ENCODE results near the gene SCGB1C1.

SCGB1C1 gene

DNA sequence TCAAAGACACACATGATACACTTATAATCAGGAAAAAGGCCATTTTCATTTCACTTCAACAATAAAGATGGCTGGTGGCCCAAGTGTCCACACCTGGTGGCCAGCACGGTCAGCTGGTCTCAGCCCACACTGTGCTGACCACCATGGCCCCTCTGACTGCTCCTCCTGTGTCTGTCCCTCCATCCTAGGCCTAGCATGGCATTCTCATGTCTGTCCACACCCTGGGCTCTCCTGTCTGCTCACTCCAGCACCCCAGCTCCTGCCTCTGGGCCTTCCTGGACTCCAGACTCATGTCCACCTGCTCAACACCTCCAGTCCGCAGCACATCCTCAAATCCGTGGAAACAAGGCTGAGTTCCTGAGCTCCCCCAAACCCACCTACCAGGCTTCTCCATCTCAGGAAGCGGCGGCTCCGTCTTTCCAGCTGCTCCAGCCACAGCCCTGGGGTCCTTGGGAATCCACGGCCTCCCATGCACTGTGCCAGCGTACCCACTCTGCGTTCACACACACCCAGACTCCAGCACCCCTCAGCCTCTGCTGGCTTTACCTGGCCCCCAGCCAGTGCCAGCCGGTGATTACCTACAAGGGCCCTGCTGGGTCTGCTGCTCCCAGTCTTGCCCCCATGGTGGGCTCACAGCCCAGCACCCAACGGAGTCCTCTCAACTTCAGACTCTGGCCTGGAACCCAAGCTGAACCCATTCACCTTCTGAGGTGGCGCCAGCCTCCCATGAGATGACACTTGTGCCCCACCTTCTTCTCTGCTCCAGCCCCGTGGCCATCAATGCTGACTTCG lies 29.3 kb downstream of the SCGB1C1 start:
- Histone ChIP-seq H3K79me2 (ENCODE audit: insufficient read depth, low read length) (no peaks in the 10 kb centered on the region), H3K27ac (ENCODE audit: low read depth, low read length) (no peak overlapping the region), H3K4me2 (ENCODE audit: low read depth, low read length, poor library complexity, severe bottlenecking) (no peak overlapping the region), H2AFZ (ENCODE audit: low read depth, low read length, severe bottlenecking) (no peak overlapping the region), H3K9me2 (replicated peaks; ENCODE audit: insufficient read depth, low read length) (no peaks in the 10 kb centered on the region), H3F3A (ENCODE audit: insufficient read depth) (no peaks in the 10 kb centered on the region), H3K9me3 (ENCODE audit: insufficient read depth, low read length) (no peaks in the 10 kb centered on the region), H3K4me3 (ENCODE audit: insufficient read depth, low read length, poor library complexity, severe bottlenecking) (no peak overlapping the region), H3K36me3 (ENCODE audit: low read length) (no peaks in the 10 kb centered on the region), H4K20me1 (ENCODE audit: low read depth, low read length) (no peaks in the 10 kb centered on the region), H3K9ac (ENCODE audit: low read length) (no peak overlapping the region), H3K27me3 (ENCODE audit: low read length) (no peaks in the 10 kb centered on the region)
- no peak for TF ChIP-seq EZH2phosphoT487 (conservative IDR thresholded peaks at IDR 0.05; ENCODE audit: low read length)
- TF ChIP-seq, protein P1, sequence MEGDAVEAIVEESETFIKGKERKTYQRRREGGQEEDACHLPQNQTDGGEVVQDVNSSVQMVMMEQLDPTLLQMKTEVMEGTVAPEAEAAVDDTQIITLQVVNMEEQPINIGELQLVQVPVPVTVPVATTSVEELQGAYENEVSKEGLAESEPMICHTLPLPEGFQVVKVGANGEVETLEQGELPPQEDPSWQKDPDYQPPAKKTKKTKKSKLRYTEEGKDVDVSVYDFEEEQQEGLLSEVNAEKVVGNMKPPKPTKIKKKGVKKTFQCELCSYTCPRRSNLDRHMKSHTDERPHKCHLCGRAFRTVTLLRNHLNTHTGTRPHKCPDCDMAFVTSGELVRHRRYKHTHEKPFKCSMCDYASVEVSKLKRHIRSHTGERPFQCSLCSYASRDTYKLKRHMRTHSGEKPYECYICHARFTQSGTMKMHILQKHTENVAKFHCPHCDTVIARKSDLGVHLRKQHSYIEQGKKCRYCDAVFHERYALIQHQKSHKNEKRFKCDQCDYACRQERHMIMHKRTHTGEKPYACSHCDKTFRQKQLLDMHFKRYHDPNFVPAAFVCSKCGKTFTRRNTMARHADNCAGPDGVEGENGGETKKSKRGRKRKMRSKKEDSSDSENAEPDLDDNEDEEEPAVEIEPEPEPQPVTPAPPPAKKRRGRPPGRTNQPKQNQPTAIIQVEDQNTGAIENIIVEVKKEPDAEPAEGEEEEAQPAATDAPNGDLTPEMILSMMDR (IDR thresholded peaks at IDR 0.05; ENCODE audit: insufficient read depth, low read length, poor library complexity, severe bottlenecking), result no peak

DNA sequence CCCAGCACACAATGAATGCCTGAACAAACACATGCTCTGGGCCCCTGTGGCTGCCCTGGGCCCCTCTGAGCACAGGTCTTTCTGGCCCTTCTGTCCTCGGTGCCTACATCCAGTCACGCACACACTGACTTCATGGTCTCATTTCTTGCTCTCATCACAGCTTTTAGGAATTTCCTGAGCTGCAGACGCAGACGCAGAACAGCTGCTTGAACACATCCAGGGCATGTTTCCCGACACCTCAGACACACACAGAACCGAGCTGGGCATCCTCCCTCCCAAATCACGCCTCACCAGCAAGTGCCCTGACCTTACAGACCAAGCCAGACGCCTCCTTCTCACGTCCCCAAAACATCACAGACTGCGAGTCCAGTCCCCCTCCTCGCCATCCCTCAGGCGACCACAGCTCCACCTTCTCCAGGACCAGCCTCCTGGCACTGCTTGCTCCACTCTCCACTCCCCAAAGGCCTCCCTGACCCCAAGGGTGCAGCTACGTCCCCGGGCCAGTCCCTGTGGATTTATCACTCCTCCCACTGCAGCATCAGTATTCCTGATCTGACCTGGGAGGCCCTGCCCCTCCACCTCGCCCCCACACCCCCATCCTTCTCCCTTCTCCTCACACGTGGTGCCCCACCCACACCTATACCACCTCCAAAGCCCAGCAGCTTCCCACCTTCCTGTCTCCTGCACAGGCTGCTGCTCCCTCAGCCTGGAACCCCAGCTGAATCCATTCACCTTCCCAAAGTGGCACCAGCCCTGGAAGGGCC lies 30.3 kb downstream of the SCGB1C1 start:
- H3K4me2 ChIP-seq (ENCODE audit: low read depth, low read length, poor library complexity, severe bottlenecking), result no peak overlapping the region

DNA sequence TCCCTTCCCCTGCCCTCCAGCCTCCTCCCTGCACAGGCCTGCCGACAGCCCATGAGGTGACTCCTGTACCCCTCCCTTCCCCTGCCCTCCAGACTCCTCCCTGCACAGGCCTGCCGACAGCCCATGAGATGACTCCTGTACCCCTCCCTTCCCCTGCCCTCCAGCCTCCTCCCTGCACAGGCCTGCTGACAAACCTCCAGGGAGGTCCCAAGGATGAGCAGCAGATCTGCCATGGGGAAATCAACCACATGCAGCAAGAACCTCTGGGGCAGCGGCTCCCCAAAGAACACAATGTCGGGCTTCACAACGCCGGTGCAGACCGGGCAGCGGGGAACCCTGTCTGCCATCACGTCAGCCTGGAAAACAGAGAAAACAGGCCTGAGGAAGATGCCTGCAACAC lies 31.0 kb downstream of the SCGB1C1 start:
- Histone ChIP-seq H3K79me2 (ENCODE audit: insufficient read depth, low read length) (no peaks in the 10 kb centered on the region), H3K4me3 (ENCODE audit: insufficient read depth, low read length, poor library complexity, severe bottlenecking) (no peak overlapping the region), H3K9me2 (replicated peaks; ENCODE audit: insufficient read depth, low read length) (no peaks in the 10 kb centered on the region), H3F3A (ENCODE audit: insufficient read depth) (no peaks in the 10 kb centered on the region), H2AFZ (ENCODE audit: low read depth, low read length, severe bottlenecking) (no peak overlapping the region), H3K27me3 (ENCODE audit: low read length) (no peaks in the 10 kb centered on the region), H3K9ac (ENCODE audit: low read length) (no peak overlapping the region), H3K9me3 (ENCODE audit: insufficient read depth, low read length) (no peaks in the 10 kb centered on the region), H3K36me3 (ENCODE audit: low read length) (no peaks in the 10 kb centered on the region), H3K4me2 (ENCODE audit: low read depth, low read length, poor library complexity, severe bottlenecking) (no peak overlapping the region), H4K20me1 (ENCODE audit: low read depth, low read length) (no peaks in the 10 kb centered on the region), H3K27ac (ENCODE audit: low read depth, low read length) (no peak overlapping the region)
- TF ChIP-seq EZH2phosphoT487 (conservative IDR thresholded peaks at IDR 0.05; ENCODE audit: low read length), result no peak
- TF ChIP-seq, protein P1 (IDR thresholded peaks at IDR 0.05; ENCODE audit: insufficient read depth, low read length, poor library complexity, severe bottlenecking), result no peak

More for the DNA sequence above, 30.3 kb downstream of the SCGB1C1 start:
- Histone ChIP-seq H3K4me3 (ENCODE audit: insufficient read depth, low read length, poor library complexity, severe bottlenecking) (no peak overlapping the region), H3K9ac (ENCODE audit: low read length) (no peak overlapping the region), H2AFZ (ENCODE audit: low read depth, low read length, severe bottlenecking) (no peak overlapping the region), H4K20me1 (ENCODE audit: low read depth, low read length) (no peaks in the 10 kb centered on the region), H3K9me3 (ENCODE audit: insufficient read depth, low read length) (no peaks in the 10 kb centered on the region), H3K79me2 (ENCODE audit: insufficient read depth, low read length) (no peaks in the 10 kb centered on the region), H3K27ac (ENCODE audit: low read depth, low read length) (no peak overlapping the region), H3K9me2 (replicated peaks; ENCODE audit: insufficient read depth, low read length) (no peaks in the 10 kb centered on the region), H3K27me3 (ENCODE audit: low read length) (no peaks in the 10 kb centered on the region), H3K36me3 (ENCODE audit: low read length) (no peaks in the 10 kb centered on the region), H3F3A (ENCODE audit: insufficient read depth) (no peaks in the 10 kb centered on the region)
- TF ChIP-seq, protein P1 (IDR thresholded peaks at IDR 0.05; ENCODE audit: insufficient read depth, low read length, poor library complexity, severe bottlenecking), result no peak
- TF ChIP-seq EZH2phosphoT487 (conservative IDR thresholded peaks at IDR 0.05; ENCODE audit: low read length), result no peak
